GM12892 (cell line): ENCODE measurements around the gene AP4E1.

ENCODE experiments used
- POLR2A ChIP-seq: IDR thresholded peaks from 2 replicates; pipeline ENCODE4 v1.6.1; 2011; ENCODE audit warnings: low read depth, low read length, control low read depth
- POLR2AphosphoS5 ChIP-seq: IDR thresholded peaks from 2 replicates; pipeline ENCODE4 v1.6.1; 2011; ENCODE audit warnings: low read depth, low read length, control low read depth

DNA sequence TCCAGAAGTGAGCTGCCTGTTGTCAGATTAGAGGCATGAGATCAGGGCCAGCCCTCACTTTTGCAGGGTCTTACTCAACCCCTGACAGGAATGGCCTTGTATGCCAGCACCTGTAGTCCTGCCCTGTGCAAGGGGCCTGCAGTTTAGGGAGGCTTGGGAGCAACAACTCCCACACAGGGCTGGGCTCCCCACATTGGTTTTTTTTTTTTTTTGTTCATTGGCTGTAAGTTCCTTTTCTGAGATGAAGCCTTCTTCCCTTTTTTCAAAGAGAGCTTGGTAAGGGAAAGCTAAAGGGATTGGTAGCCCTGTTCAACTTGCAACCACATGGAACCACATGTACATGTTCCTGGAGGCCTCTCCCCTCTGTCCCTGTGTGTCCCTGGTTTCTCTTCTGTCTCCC lies 139.8 kb downstream of the AP4E1 start:
- TF ChIP-seq POLR2A (no peak), POLR2AphosphoS5 (no peak)
